ENCODE results near the gene ANKH.

The ANKH gene

GRCh38 chr5:14777187-14777586, 94.4 kb downstream of the ANKH start:
- no peak overlapping the region for H2AFZ ChIP-seq (ENCODE audit: low read length, unreplicated experiment)

GRCh38 chr5:14776602-14777001, 95.0 kb downstream of the ANKH start:
- Histone ChIP-seq H3K27ac (ENCODE audit: low read depth, low read length) (no peak overlapping the region), H3K4me1 (ENCODE audit: control insufficient read depth, insufficient read depth, low read length, unreplicated experiment) (peaks cover 11% of the 10 kb centered on the region)

More at GRCh38 chr5:14777187-14777586, 94.4 kb downstream of the ANKH start:
- Histone ChIP-seq H3K27ac (ENCODE audit: low read depth, low read length) (no peak overlapping the region), H3K4me1 (ENCODE audit: control insufficient read depth, insufficient read depth, low read length, unreplicated experiment) (peaks cover 11% of the 10 kb centered on the region), H3K4me3 (ENCODE audit: low read depth, low read length) (no peak overlapping the region), H3K27me3 (ENCODE audit: insufficient read depth, low read length) (no peaks in the 10 kb centered on the region), H3K36me3 (ENCODE audit: insufficient read depth, low read length) (no peaks in the 10 kb centered on the region), H3K79me2 (ENCODE audit: control insufficient read depth, insufficient read depth, low read length, unreplicated experiment) (no peaks in the 10 kb centered on the region)

GRCh38 chr5:14775857-14776256, 95.7 kb downstream of the ANKH start:
- Histone ChIP-seq H3K36me3 (ENCODE audit: insufficient read depth, low read length) (no peaks in the 10 kb centered on the region), H3K27me3 (ENCODE audit: insufficient read depth, low read length) (no peaks in the 10 kb centered on the region), H3K27ac (ENCODE audit: low read depth, low read length) (no peak overlapping the region), H3K79me2 (ENCODE audit: control insufficient read depth, insufficient read depth, low read length, unreplicated experiment) (no peaks in the 10 kb centered on the region), H3K4me1 (ENCODE audit: control insufficient read depth, insufficient read depth, low read length, unreplicated experiment) (peaks cover 11% of the 10 kb centered on the region), H2AFZ (ENCODE audit: low read length, unreplicated experiment) (no peak overlapping the region), H3K4me3 (ENCODE audit: low read depth, low read length) (no peak overlapping the region)

More at GRCh38 chr5:14776602-14777001, 95.0 kb downstream of the ANKH start:
- no peaks in the 10 kb centered on the region for H3K79me2 ChIP-seq (ENCODE audit: control insufficient read depth, insufficient read depth, low read length, unreplicated experiment)
- no peaks in the 10 kb centered on the region for H3K36me3 ChIP-seq (ENCODE audit: insufficient read depth, low read length)
- H2AFZ ChIP-seq (ENCODE audit: low read length, unreplicated experiment), result no peak overlapping the region
- no peak overlapping the region for H3K4me3 ChIP-seq (ENCODE audit: low read depth, low read length)
- H3K27me3 ChIP-seq (ENCODE audit: insufficient read depth, low read length), result no peaks in the 10 kb centered on the region

GRCh38 chr5:14773588-14773987, 98.0 kb downstream of the ANKH start:
- Histone ChIP-seq H3K27ac (ENCODE audit: low read depth, low read length) (no peak overlapping the region), H3K36me3 (ENCODE audit: insufficient read depth, low read length) (no peaks in the 10 kb centered on the region), H3K79me2 (ENCODE audit: control insufficient read depth, insufficient read depth, low read length, unreplicated experiment) (no peaks in the 10 kb centered on the region), H3K27me3 (ENCODE audit: insufficient read depth, low read length) (no peaks in the 10 kb centered on the region), H2AFZ (ENCODE audit: low read length, unreplicated experiment) (no peak overlapping the region), H3K4me1 (ENCODE audit: control insufficient read depth, insufficient read depth, low read length, unreplicated experiment) (peaks cover 11% of the 10 kb centered on the region), H3K4me3 (ENCODE audit: low read depth, low read length) (no peak overlapping the region)

- Histone ChIP-seq H3K79me2 (ENCODE audit: control insufficient read depth, insufficient read depth, low read length, unreplicated experiment) (no peaks in the 10 kb centered on the region), H3K4me3 (ENCODE audit: low read depth, low read length) (no peak overlapping the region), H2AFZ (ENCODE audit: low read length, unreplicated experiment) (no peak overlapping the region), H3K27me3 (ENCODE audit: insufficient read depth, low read length) (no peaks in the 10 kb centered on the region), H3K36me3 (ENCODE audit: insufficient read depth, low read length) (no peaks in the 10 kb centered on the region), H3K27ac (ENCODE audit: low read depth, low read length) (no peak overlapping the region), H3K4me1 (ENCODE audit: control insufficient read depth, insufficient read depth, low read length, unreplicated experiment) (peaks cover 11% of the 10 kb centered on the region)
Observed at GRCh38 chr5:14771972-14772371, 99.6 kb downstream of the ANKH start.

GRCh38 chr5:14771189-14771588, 100.4 kb downstream of the ANKH start:
- Histone ChIP-seq H3K27ac (ENCODE audit: low read depth, low read length) (no peak overlapping the region), H3K4me3 (ENCODE audit: low read depth, low read length) (no peak overlapping the region), H2AFZ (ENCODE audit: low read length, unreplicated experiment) (no peak overlapping the region), H3K79me2 (ENCODE audit: control insufficient read depth, insufficient read depth, low read length, unreplicated experiment) (no peaks in the 10 kb centered on the region), H3K36me3 (ENCODE audit: insufficient read depth, low read length) (no peaks in the 10 kb centered on the region), H3K4me1 (ENCODE audit: control insufficient read depth, insufficient read depth, low read length, unreplicated experiment) (peaks cover 6% of the 10 kb centered on the region), H3K27me3 (ENCODE audit: insufficient read depth, low read length) (no peaks in the 10 kb centered on the region)

GRCh38 chr5:14768508-14769365, 102.8 kb downstream of the ANKH start:
- Histone ChIP-seq H3K4me3 (ENCODE audit: low read depth, low read length) (no peak overlapping the region), H3K4me1 (ENCODE audit: control insufficient read depth, insufficient read depth, low read length, unreplicated experiment) (no peaks in the 10 kb centered on the region), H3K36me3 (ENCODE audit: insufficient read depth, low read length) (no peaks in the 10 kb centered on the region), H3K79me2 (ENCODE audit: control insufficient read depth, insufficient read depth, low read length, unreplicated experiment) (no peaks in the 10 kb centered on the region), H3K27ac (ENCODE audit: low read depth, low read length) (no peak overlapping the region), H3K27me3 (ENCODE audit: insufficient read depth, low read length) (no peaks in the 10 kb centered on the region), H2AFZ (ENCODE audit: low read length, unreplicated experiment) (no peak overlapping the region)

- H2AFZ ChIP-seq (ENCODE audit: low read length, unreplicated experiment), result no peak overlapping the region
- no peak overlapping the region for H3K27ac ChIP-seq (ENCODE audit: low read depth, low read length)
Observed at GRCh38 chr5:14767735-14768507, 103.7 kb downstream of the ANKH start.

GRCh38 chr5:14767053-14767452, 104.5 kb downstream of the ANKH start:
- H3K27ac ChIP-seq (ENCODE audit: low read depth, low read length), result no peak overlapping the region
- no peaks in the 10 kb centered on the region for H3K27me3 ChIP-seq (ENCODE audit: insufficient read depth, low read length)
- no peaks in the 10 kb centered on the region for H3K4me1 ChIP-seq (ENCODE audit: control insufficient read depth, insufficient read depth, low read length, unreplicated experiment)
- no peaks in the 10 kb centered on the region for H3K36me3 ChIP-seq (ENCODE audit: insufficient read depth, low read length)
- no peak overlapping the region for H2AFZ ChIP-seq (ENCODE audit: low read length, unreplicated experiment)
- no peak overlapping the region for H3K4me3 ChIP-seq (ENCODE audit: low read depth, low read length)
- H3K79me2 ChIP-seq (ENCODE audit: control insufficient read depth, insufficient read depth, low read length, unreplicated experiment), result no peaks in the 10 kb centered on the region

More at GRCh38 chr5:14767735-14768507, 103.7 kb downstream of the ANKH start:
- H3K36me3 ChIP-seq (ENCODE audit: insufficient read depth, low read length), result no peaks in the 10 kb centered on the region
- no peak overlapping the region for H3K4me3 ChIP-seq (ENCODE audit: low read depth, low read length)
- H3K27me3 ChIP-seq (ENCODE audit: insufficient read depth, low read length), result no peaks in the 10 kb centered on the region
- H3K4me1 ChIP-seq (ENCODE audit: control insufficient read depth, insufficient read depth, low read length, unreplicated experiment), result no peaks in the 10 kb centered on the region
- no peaks in the 10 kb centered on the region for H3K79me2 ChIP-seq (ENCODE audit: control insufficient read depth, insufficient read depth, low read length, unreplicated experiment)

GRCh38 chr5:14766584-14766983, 105.0 kb downstream of the ANKH start:
- H3K36me3 ChIP-seq (ENCODE audit: insufficient read depth, low read length), result no peaks in the 10 kb centered on the region
- H3K4me3 ChIP-seq (ENCODE audit: low read depth, low read length), result no peak overlapping the region
- H2AFZ ChIP-seq (ENCODE audit: low read length, unreplicated experiment), result no peak overlapping the region
- H3K27ac ChIP-seq (ENCODE audit: low read depth, low read length), result no peak overlapping the region
- no peaks in the 10 kb centered on the region for H3K79me2 ChIP-seq (ENCODE audit: control insufficient read depth, insufficient read depth, low read length, unreplicated experiment)
- H3K4me1 ChIP-seq (ENCODE audit: control insufficient read depth, insufficient read depth, low read length, unreplicated experiment), result no peaks in the 10 kb centered on the region
- no peaks in the 10 kb centered on the region for H3K27me3 ChIP-seq (ENCODE audit: insufficient read depth, low read length)

Data from ACC112 (cell line).